ENCODE measurements around the gene TRIP10. TPM values are rescaled to one million over a fixed set of nuclear protein-coding genes. Genes with fewer than 3 reads are reported as not detected.
A peak's percentile ranks its signal among the peaks of the same experiment; 100 is the strongest.

The TRIP10 gene
- total and polyA plus RNA-seq, 2 experiments from 2014 or later = 54.1 to 67.8 TPM

GRCh38 chr19:6717036-6717435 is 22.4 kb upstream of the TRIP10 start:
- Histone ChIP-seq H3K4me1 (ENCODE audit: low read depth) (no peaks in the 10 kb centered on the region), H3K36me3 (no peaks in the 10 kb centered on the region), H3K27ac (no peak overlapping the region), H3K27me3 (no peaks in the 10 kb centered on the region), H3K9me3 (ENCODE audit: low read depth) (no peaks in the 10 kb centered on the region), H3K4me3 (no peak overlapping the region)
- peak; percentile 18 for TF ChIP-seq CTCF (IDR thresholded peaks at IDR 0.05; ENCODE audit: low read depth, low read length)
- DNase-seq (ENCODE audit: low read depth in 1 of 2, low spot score in 1 of 2) = no peak

GRCh38 chr19:6717441-6717971 is 22.0 kb upstream of the TRIP10 start:
- Histone ChIP-seq H3K36me3 (no peaks in the 10 kb centered on the region), H3K4me1 (ENCODE audit: low read depth) (no peaks in the 10 kb centered on the region), H3K27ac (no peak overlapping the region), H3K4me3 (no peak overlapping the region), H3K9me3 (ENCODE audit: low read depth) (no peaks in the 10 kb centered on the region), H3K27me3 (no peaks in the 10 kb centered on the region)
- no peak for TF ChIP-seq CTCF (IDR thresholded peaks at IDR 0.05; ENCODE audit: low read depth, low read length)
- no peak for DNase-seq (ENCODE audit: low read depth in 1 of 2, low spot score in 1 of 2)

GRCh38 chr19:6718111-6718740 is 21.3 kb upstream of the TRIP10 start:
- no peak for TF ChIP-seq CTCF (IDR thresholded peaks at IDR 0.05; ENCODE audit: low read depth, low read length)
- H3K4me1 ChIP-seq (ENCODE audit: low read depth) = no peaks in the 10 kb centered on the region
- H3K27ac ChIP-seq = no peak overlapping the region
- H3K4me3 ChIP-seq = no peak overlapping the region
- H3K27me3 ChIP-seq = no peaks in the 10 kb centered on the region
- no peak for DNase-seq (ENCODE audit: low read depth in 1 of 2, low spot score in 1 of 2)
- H3K36me3 ChIP-seq = no peaks in the 10 kb centered on the region
- H3K9me3 ChIP-seq (ENCODE audit: low read depth) = no peaks in the 10 kb centered on the region

GRCh38 chr19:6718741-6719539 is 20.5 kb upstream of the TRIP10 start:
- H3K4me3 ChIP-seq = no peak overlapping the region
- no peaks in the 10 kb centered on the region for H3K36me3 ChIP-seq
- no peaks in the 10 kb centered on the region for H3K9me3 ChIP-seq (ENCODE audit: low read depth)
- peak; percentile 9 to 59 for DNase-seq (ENCODE audit: low read depth in 1 of 2, low spot score in 1 of 2)
- TF ChIP-seq CTCF (IDR thresholded peaks at IDR 0.05; ENCODE audit: low read depth, low read length) = no peak
- no peak overlapping the region for H3K27ac ChIP-seq
- no peaks in the 10 kb centered on the region for H3K4me1 ChIP-seq (ENCODE audit: low read depth)
- H3K27me3 ChIP-seq = no peaks in the 10 kb centered on the region

- Histone ChIP-seq H3K27ac (no peak overlapping the region), H3K27me3 (no peaks in the 10 kb centered on the region), H3K9me3 (ENCODE audit: low read depth) (no peaks in the 10 kb centered on the region), H3K4me3 (no peak overlapping the region), H3K4me1 (ENCODE audit: low read depth) (no peaks in the 10 kb centered on the region), H3K36me3 (no peaks in the 10 kb centered on the region)
- no peak for DNase-seq (ENCODE audit: low read depth in 1 of 2, low spot score in 1 of 2)
- TF ChIP-seq CTCF (IDR thresholded peaks at IDR 0.05; ENCODE audit: low read depth, low read length) = no peak
Observed at GRCh38 chr19:6719540-6719861, 20.0 kb upstream of the TRIP10 start.

Measured in cardiac muscle cell (in vitro differentiated cells and primary cell).